GM19035 (cell line): ENCODE data around the gene HAP1.
"Not testable (repeated sequence)": the region's sequence is repeated elsewhere in the genome, so short reads cannot be mapped to it uniquely, and the experiment has no call there.

Source experiments
- ATAC-seq: cut with Tn5 transposase; IDR thresholded peaks from one replicate; pipeline ENCODE4 v1.9.1; 2021; ENCODE audit not compliant: unreplicated experiment

Gene HAP1

GRCh38 chr17:41691031-41691777 lies 43.2 kb downstream of the HAP1 start:
- ATAC-seq = no peak

- no peak for ATAC-seq
Measured at GRCh38 chr17:41690497-41690896, 43.9 kb downstream of the HAP1 start.

GRCh38 chr17:41689497-41690299 lies 44.7 kb downstream of the HAP1 start:
- no peak for ATAC-seq

- peak; percentile 73 for ATAC-seq
Measured at GRCh38 chr17:41688641-41689496, 45.6 kb downstream of the HAP1 start, which contains the start of gene EIF1. EIF1 (plus strand) TSS chr17:41688885; CDS start chr17:41689039, 154 bp downstream.

GRCh38 chr17:41687828-41688640 lies 46.4 kb downstream of the HAP1 start:
- no peak for ATAC-seq

- no peak for ATAC-seq
Measured at GRCh38 chr17:41686281-41686680, 48.2 kb downstream of the HAP1 start.

- not testable (repeated sequence) for ATAC-seq
Measured at GRCh38 chr17:41685753-41686152, 48.7 kb downstream of the HAP1 start.

GRCh38 chr17:41684035-41684434 lies 50.4 kb downstream of the HAP1 start:
- ATAC-seq = no peak

- no peak for ATAC-seq
Measured at GRCh38 chr17:41683441-41684007, 50.9 kb downstream of the HAP1 start.

GRCh38 chr17:41682631-41683030 lies 51.8 kb downstream of the HAP1 start:
- no peak for ATAC-seq

GRCh38 chr17:41681776-41682175 lies 52.7 kb downstream of the HAP1 start:
- no peak for ATAC-seq

GRCh38 chr17:41680426-41681040 lies 53.9 kb downstream of the HAP1 start:
- no peak for ATAC-seq

- ATAC-seq = no peak
Measured at GRCh38 chr17:41679740-41680425, 54.6 kb downstream of the HAP1 start.

- ATAC-seq = peak; percentile 67
Measured at GRCh38 chr17:41678907-41679739, 55.3 kb downstream of the HAP1 start.

- peak; percentile 25 for ATAC-seq
Measured at GRCh38 chr17:41678411-41678906, 56.0 kb downstream of the HAP1 start.

- no peak for ATAC-seq
Measured at GRCh38 chr17:41676058-41676419, 58.4 kb downstream of the HAP1 start.

GRCh38 chr17:41675157-41676057 lies 59.0 kb downstream of the HAP1 start:
- not testable (repeated sequence) for ATAC-seq
